Chondrocyte (in vitro differentiated cells): Measurements from ENCODE around the gene GPR31. TPM values are rescaled to one million over a fixed set of nuclear protein-coding genes. Genes with fewer than 3 reads are reported as not detected.

ENCODE experiments used
- DNase-seq: peaks from one replicate; pipeline ENCODE4 v3.0.0; 2021; ENCODE audit warnings: mixed read lengths, low spot score
- H3K27ac Mint-ChIP-seq: one replicate; pipeline ENCODE4 v1.8.0; 2021; ENCODE audit warnings: mild to moderate bottlenecking, moderate library complexity, mixed read lengths; ENCODE audit not compliant: unreplicated experiment
- H3K27me3 Mint-ChIP-seq: 2 replicates; pipeline ENCODE4 v1.8.0; 2021; ENCODE audit warnings: low read depth, mixed read lengths
- H3K36me3 Mint-ChIP-seq: 2 replicates; pipeline ENCODE4 v1.8.0; 2021; ENCODE audit warnings: low read depth, mixed read lengths
- H3K4me1 Mint-ChIP-seq: 2 replicates; pipeline ENCODE4 v1.8.0; 2021; ENCODE audit warnings: low read depth, mild to moderate bottlenecking, mixed read lengths
- H3K4me3 Mint-ChIP-seq: one replicate; pipeline ENCODE4 v1.8.0; 2021; ENCODE audit warnings: mild to moderate bottlenecking, moderate library complexity, mixed read lengths; ENCODE audit not compliant: unreplicated experiment
- H3K9me3 Mint-ChIP-seq: 2 replicates; pipeline ENCODE4 v1.8.0; 2021; ENCODE audit warnings: low read depth, mixed read lengths
- CTCF ChIP-seq: fragments of 200-600 bp; sonication (generic); IDR thresholded peaks from 2 replicates; pipeline ENCODE4 v1.5.0; 2021; ENCODE audit warnings: antibody characterized with exemption, mild to moderate bottlenecking, moderate library complexity
- total RNA-seq: library from RNA; stranded (reverse); gene quantifications from 3 replicates; pipeline ENCODE4 v1.2.1, GENCODE V29; 2021

Gene GPR31
- total RNA-seq, 1 donor from 2014 or later, result not detected

- Mint-ChIP-seq H3K36me3 (no peaks in the 10 kb centered on the region), H3K4me1 (no peaks in the 10 kb centered on the region), H3K27me3 (peaks cover 30% of the 10 kb centered on the region), H3K9me3 (no peaks in the 10 kb centered on the region), H3K27ac (no peak overlapping the region), H3K4me3 (no peak overlapping the region)
- no peak for TF ChIP-seq CTCF
- DNase-seq, result no peak
Observed at GRCh38 chr6:167119670-167120582, 37.9 kb downstream of the GPR31 start.

GRCh38 chr6:167118839-167119238 is 38.9 kb downstream of the GPR31 start:
- Mint-ChIP-seq H3K27me3 (peaks cover 33% of the 10 kb centered on the region), H3K36me3 (no peaks in the 10 kb centered on the region), H3K27ac (no peak overlapping the region), H3K9me3 (no peaks in the 10 kb centered on the region), H3K4me3 (no peak overlapping the region), H3K4me1 (no peaks in the 10 kb centered on the region)
- no peak for DNase-seq
- no peak for TF ChIP-seq CTCF

- TF ChIP-seq CTCF, result no peak
- Mint-ChIP-seq H3K27me3 (peaks cover 29% of the 10 kb centered on the region), H3K4me1 (no peaks in the 10 kb centered on the region), H3K4me3 (no peak overlapping the region), H3K27ac (no peak overlapping the region), H3K36me3 (no peaks in the 10 kb centered on the region), H3K9me3 (no peaks in the 10 kb centered on the region)
- DNase-seq, result no peak
Observed at GRCh38 chr6:167118006-167118405, 39.8 kb downstream of the GPR31 start.

GRCh38 chr6:167116838-167117228 is 40.9 kb downstream of the GPR31 start:
- Mint-ChIP-seq H3K9me3 (no peaks in the 10 kb centered on the region), H3K36me3 (no peaks in the 10 kb centered on the region), H3K4me3 (no peak overlapping the region), H3K27me3 (peaks cover 30% of the 10 kb centered on the region), H3K4me1 (no peaks in the 10 kb centered on the region), H3K27ac (no peak overlapping the region)
- no peak for TF ChIP-seq CTCF
- DNase-seq, result no peak

- TF ChIP-seq CTCF, result no peak
- Mint-ChIP-seq H3K27me3 (peaks cover 29% of the 10 kb centered on the region), H3K36me3 (no peaks in the 10 kb centered on the region), H3K4me1 (no peaks in the 10 kb centered on the region), H3K9me3 (no peaks in the 10 kb centered on the region), H3K4me3 (no peak overlapping the region), H3K27ac (no peak overlapping the region)
- DNase-seq, result no peak
Observed at GRCh38 chr6:167116109-167116837, 41.5 kb downstream of the GPR31 start.
